ENCODE measurements around the gene COPB1.

DNA sequence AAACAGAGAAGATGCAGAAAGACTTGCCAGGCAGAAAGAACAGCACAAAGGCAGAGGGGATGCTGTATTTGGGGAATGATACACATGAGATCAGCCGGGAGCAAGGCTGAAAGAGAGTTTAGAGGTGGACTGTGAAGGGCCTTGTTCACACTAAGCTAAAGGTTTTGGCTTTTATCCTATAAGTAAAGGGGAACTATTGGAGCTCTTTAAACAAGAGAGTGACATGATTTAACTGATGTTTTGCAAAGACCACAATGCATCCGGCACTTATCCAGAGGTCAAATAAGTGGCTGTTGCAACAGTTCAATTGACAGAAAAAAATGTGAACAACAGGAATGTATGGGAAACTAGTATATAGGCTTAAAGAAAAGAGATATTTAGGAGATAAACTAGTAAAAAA, 76.0 kb downstream of the COPB1 start:
- TF ChIP-seq CTCF (IDR thresholded peaks at IDR 0.05; ENCODE audit: low read depth, low read length, missing input control) (no peak), ZBTB33 (IDR thresholded peaks at IDR 0.05) (no peak), HNF4A (conservative IDR thresholded peaks at IDR 0.05) (no peak), RAD21 (IDR thresholded peaks at IDR 0.05) (no peak), FOXA1 (IDR thresholded peaks at IDR 0.05) (no peak), YY1 (IDR thresholded peaks at IDR 0.05) (no peak), REST (IDR thresholded peaks at IDR 0.05) (no peak), JUND (IDR thresholded peaks at IDR 0.05) (no peak), TAF1 (conservative IDR thresholded peaks at IDR 0.05) (no peak)
- TF ChIP-seq, protein P1, sequence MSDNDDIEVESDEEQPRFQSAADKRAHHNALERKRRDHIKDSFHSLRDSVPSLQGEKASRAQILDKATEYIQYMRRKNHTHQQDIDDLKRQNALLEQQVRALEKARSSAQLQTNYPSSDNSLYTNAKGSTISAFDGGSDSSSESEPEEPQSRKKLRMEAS (IDR thresholded peaks at IDR 0.05) = no peak
